Lower lobe of right lung (tissue), 2 donors: ENCODE data around the gene HTR3A. TPM values are rescaled to one million over a fixed set of nuclear protein-coding genes. Genes with fewer than 3 reads are reported as not detected.

Experiments used
- ATAC-seq, 2 donors: fragments of 200-7000 bp; cut with Tn5 transposase; one replicate each; pipeline ENCODE4 v1.9.1; 2020 to 2022; ENCODE audit warnings: mild to moderate bottlenecking in 2 of 2, moderate library complexity in 2 of 2
- DNase-seq: peaks from one replicate; pipeline ENCODE4 v3.0.0-alpha.2; 2020
- H3K27ac ChIP-seq: fragments of 200-600 bp; one replicate; pipeline ENCODE4 v1.8.0; 2022
- H3K27me3 ChIP-seq: fragments of 200-600 bp; one replicate; pipeline ENCODE4 v1.8.0; 2022; ENCODE audit warnings: low read depth
- H3K36me3 ChIP-seq: fragments of 200-600 bp; one replicate; pipeline ENCODE4 v1.8.0; 2022; ENCODE audit warnings: mild to moderate bottlenecking
- H3K4me1 ChIP-seq: fragments of 200-600 bp; one replicate; pipeline ENCODE4 v1.8.0; 2022
- H3K4me3 ChIP-seq: fragments of 200-600 bp; one replicate; pipeline ENCODE4 v1.8.0; 2022; ENCODE audit warnings: mild to moderate bottlenecking
- H3K9me3 ChIP-seq: fragments of 200-600 bp; one replicate; pipeline ENCODE4 v1.8.0; 2022
- CTCF ChIP-seq: fragments of 200-600 bp; IDR thresholded peaks from one replicate; pipeline ENCODE4 v1.8.0; 2022; ENCODE audit warnings: antibody characterized with exemption, mild to moderate bottlenecking
- intact Hi-C: fragments of 100-400 bp; cut with DNase I; formaldehyde crosslinking; loops from one replicate; pipeline ENCODE4 v1.11.0; 2022
- total RNA-seq: library from RNA; stranded (reverse); fragmentation: NEBNext Ultra II Directional; extraction: Animal tissue kit (Norgen Biotek cat#: 25700); gene quantifications from one replicate; pipeline ENCODE4 v1.2.1, GENCODE V29; 2021
- donor health status: DM: no; HTN: yes; CAD: no; lungs with severe emphysema.

Gene HTR3A
- total RNA-seq, 1 donor from 2014 or later: not detected

- no peak overlapping the region for H3K4me3 ChIP-seq
- no peaks in the 10 kb centered on the region for H3K4me1 ChIP-seq
- TF ChIP-seq CTCF: no peak
- DNase-seq (no peak), ATAC-seq (no peak)
- H3K27ac ChIP-seq: no peak overlapping the region
- no peaks in the 10 kb centered on the region for H3K9me3 ChIP-seq
- no peaks in the 10 kb centered on the region for H3K36me3 ChIP-seq
- intact Hi-C loops: no loop called here
- H3K27me3 ChIP-seq: peaks cover 16% of the 10 kb centered on the region
These were observed 11.6 kb downstream of the HTR3A start for GRCh38 chr11:113986351-113987140.

- H3K27me3 ChIP-seq: peaks cover 36% of the 10 kb centered on the region
These were observed 14.5 kb downstream of the HTR3A start for GRCh38 chr11:113989381-113989780.

GRCh38 chr11:113989916-113990315, 15.0 kb downstream of the HTR3A start:
- H3K4me1 ChIP-seq: no peaks in the 10 kb centered on the region
- ATAC-seq (no peak), DNase-seq (no peak)
- H3K4me3 ChIP-seq: no peak overlapping the region
- intact Hi-C loops: no loop called here
- no peak for TF ChIP-seq CTCF
- H3K36me3 ChIP-seq: no peaks in the 10 kb centered on the region
- no peak overlapping the region for H3K27ac ChIP-seq
- peaks cover 36% of the 10 kb centered on the region for H3K27me3 ChIP-seq
- H3K9me3 ChIP-seq: no peaks in the 10 kb centered on the region

More at GRCh38 chr11:113989381-113989780, 14.5 kb downstream of the HTR3A start:
- no peaks in the 10 kb centered on the region for H3K36me3 ChIP-seq
- H3K4me3 ChIP-seq: no peak overlapping the region
- no peak overlapping the region for H3K27ac ChIP-seq
- DNase-seq (no peak), ATAC-seq (no peak)
- H3K9me3 ChIP-seq: no peaks in the 10 kb centered on the region
- no peak for TF ChIP-seq CTCF
- no peaks in the 10 kb centered on the region for H3K4me1 ChIP-seq
- intact Hi-C loops: no loop called here

- Histone ChIP-seq H3K27me3 (peaks cover 36% of the 10 kb centered on the region), H3K4me3 (no peak overlapping the region), H3K36me3 (no peaks in the 10 kb centered on the region), H3K4me1 (no peaks in the 10 kb centered on the region), H3K27ac (no peak overlapping the region), H3K9me3 (no peaks in the 10 kb centered on the region)
- DNase-seq (no peak), ATAC-seq (no peak)
- intact Hi-C loops: no loop called here
- TF ChIP-seq CTCF: no peak
These were observed 16.3 kb downstream of the HTR3A start for GRCh38 chr11:113991170-113991569.

- TF ChIP-seq CTCF: no peak
- peaks cover 36% of the 10 kb centered on the region for H3K27me3 ChIP-seq
- no peak for ATAC-seq
- no peaks in the 10 kb centered on the region for H3K4me1 ChIP-seq
- H3K4me3 ChIP-seq: no peak overlapping the region
- H3K9me3 ChIP-seq: no peaks in the 10 kb centered on the region
- DNase-seq: no peak
- no peaks in the 10 kb centered on the region for H3K36me3 ChIP-seq
- intact Hi-C loops: no loop called here
- H3K27ac ChIP-seq: no peak overlapping the region
These were observed 17.0 kb downstream of the HTR3A start for GRCh38 chr11:113991718-113992458.
